GM10847 (cell line): Measurements from ENCODE around the gene HSBP1L1.

Source experiments
- POLR2A ChIP-seq: IDR thresholded peaks from 2 replicates; pipeline ENCODE4 v1.6.1; 2011; ENCODE audit not compliant: insufficient read length; ENCODE audit errors: extremely low read depth

The HSBP1L1 gene

DNA sequence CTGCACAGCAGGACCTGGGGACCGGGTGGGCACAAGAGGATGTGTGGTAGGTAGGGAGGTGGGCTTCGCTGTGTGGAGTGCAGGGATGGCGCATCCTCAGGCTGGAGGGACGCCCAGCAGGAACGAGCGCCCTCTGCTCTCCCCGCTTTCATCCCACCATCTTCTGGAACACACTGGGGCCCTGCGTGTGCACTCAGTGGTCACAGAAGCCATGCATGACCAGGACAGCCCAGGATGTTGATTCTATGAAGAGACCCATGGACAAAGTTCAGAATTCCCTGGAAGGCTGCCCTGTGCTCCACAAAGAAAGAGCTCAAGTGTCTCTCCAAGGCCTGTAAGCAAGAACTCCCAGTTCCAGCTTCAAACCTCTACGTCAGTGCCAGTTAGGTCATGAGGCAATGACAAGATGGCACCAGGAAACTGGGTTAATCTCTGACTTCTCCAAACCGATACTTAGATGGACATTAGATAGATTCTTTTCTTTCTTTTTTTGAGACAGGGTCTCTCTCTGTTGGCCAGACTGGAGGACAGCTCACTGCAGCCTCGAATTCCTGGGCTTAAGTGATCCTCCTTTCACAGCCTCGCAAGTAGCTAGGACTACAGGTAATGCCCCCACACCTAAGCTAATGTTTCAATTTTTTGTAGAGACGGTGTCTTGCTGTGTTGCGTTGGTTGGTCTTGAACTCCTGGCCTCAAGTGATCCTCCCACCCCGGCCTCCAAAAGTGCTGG is 16.4 kb upstream of the HSBP1L1 start:
- TF ChIP-seq POLR2A = no peak

DNA sequence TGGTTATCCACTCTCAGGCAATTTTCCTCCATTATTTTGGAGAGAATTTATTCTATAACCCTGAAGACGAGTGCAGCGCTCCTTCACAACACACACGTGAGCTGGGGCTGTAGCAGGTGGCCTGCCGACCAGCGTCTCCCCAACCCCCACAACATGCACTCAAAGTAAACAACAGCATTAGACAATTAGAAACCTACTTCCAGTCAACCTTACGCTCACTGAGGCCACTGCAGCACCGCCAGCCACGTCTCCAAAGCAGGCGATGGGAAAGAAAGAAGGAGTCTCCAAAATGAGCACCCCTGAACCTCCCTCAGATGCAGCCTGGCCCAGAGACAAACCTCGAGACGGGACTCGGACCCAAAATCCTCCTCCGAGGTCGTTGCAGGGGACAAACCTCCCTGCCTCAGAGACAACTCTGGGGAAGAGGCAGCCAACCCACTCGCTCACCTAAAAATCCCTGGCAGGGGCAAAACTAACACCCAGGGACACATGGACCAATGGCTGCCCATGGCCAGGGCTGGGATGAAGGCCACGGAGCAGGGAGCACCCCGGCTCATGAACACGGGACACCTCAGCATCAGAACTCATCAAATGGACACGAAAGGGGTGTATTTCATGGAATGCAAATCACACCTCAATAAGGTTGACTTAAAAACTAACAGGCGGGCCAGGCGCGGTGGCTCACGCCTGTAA is 15.6 kb upstream of the HSBP1L1 start:
- no peak for TF ChIP-seq POLR2A

DNA sequence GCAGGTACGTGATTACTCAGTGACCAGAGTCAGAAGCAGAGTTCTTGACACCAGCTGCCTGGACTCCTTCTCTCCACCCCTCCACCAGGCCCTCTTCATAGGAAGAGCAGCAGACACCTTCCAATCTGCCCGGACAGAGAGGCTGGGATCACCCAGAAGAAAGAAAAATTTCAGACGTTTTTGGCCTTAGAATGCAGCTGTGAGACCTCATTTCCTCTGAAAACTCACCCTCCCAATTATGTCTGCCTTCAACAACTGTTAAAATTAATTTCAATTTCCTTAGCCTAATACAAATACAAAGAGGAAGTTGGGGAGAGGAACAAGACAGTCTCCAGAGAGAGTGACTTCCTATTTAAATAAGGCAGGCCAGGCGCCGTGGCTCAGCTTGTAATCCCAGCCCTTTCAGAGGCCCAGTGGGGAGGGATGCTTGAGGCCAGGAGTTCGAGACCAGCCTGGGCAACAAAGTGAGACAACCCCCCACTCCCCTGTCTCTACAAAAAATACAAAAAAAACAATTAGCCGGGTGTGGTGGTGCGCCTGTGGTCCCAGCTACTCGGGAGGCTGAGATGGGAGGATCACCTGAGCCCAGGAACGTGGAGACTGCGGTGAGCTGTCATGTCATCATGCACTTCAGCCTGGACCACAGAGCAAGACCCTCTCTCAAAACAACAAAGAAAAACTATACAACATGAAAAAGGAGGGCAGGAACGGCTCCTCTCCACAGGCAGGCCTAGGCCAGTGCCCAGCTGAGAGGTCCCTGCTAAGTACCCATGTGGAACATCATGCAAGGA is 14.6 kb upstream of the HSBP1L1 start:
- TF ChIP-seq POLR2A = no peak

DNA sequence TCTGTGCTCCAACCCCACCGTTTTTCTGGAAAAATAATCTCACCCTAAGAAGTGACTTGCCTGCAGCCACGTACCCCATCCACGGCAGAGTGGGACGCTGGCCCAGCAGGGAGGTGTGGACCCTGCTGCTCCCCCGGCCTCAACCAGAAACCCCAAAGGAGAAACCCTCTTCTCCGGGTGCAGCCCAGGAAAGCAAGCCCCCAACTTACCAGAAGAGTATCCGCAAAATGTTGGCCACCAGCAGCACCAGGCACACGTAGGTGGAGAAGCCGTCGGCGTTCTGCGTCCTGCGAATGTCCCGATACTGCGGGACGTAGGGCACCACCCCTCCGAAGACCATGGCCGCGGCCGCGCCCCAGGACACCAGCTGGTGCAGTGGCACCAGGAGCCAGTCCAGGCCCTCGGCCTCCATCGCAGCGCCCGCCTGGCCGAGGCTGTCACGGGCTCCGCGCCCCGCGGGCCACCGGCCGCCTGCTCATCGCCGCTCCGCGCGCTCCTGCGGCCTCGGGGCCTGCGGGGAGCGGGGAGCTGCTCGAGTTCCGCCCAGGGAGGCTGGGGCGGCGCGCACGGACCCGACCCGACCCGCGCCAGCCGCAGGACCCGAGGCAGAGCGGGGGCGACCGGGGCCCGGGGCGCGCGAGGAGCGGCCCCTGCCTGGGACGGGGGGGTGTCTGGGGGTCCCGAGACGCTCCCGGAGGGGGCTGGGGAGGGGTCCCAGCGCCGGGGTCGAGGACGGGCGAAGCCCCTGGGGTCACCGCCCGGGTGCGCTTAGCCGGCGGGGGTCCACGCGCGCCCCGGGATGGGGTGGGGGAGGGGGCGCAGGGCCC is 13.7 kb upstream of the HSBP1L1 start:
- TF ChIP-seq POLR2A = no peak

DNA sequence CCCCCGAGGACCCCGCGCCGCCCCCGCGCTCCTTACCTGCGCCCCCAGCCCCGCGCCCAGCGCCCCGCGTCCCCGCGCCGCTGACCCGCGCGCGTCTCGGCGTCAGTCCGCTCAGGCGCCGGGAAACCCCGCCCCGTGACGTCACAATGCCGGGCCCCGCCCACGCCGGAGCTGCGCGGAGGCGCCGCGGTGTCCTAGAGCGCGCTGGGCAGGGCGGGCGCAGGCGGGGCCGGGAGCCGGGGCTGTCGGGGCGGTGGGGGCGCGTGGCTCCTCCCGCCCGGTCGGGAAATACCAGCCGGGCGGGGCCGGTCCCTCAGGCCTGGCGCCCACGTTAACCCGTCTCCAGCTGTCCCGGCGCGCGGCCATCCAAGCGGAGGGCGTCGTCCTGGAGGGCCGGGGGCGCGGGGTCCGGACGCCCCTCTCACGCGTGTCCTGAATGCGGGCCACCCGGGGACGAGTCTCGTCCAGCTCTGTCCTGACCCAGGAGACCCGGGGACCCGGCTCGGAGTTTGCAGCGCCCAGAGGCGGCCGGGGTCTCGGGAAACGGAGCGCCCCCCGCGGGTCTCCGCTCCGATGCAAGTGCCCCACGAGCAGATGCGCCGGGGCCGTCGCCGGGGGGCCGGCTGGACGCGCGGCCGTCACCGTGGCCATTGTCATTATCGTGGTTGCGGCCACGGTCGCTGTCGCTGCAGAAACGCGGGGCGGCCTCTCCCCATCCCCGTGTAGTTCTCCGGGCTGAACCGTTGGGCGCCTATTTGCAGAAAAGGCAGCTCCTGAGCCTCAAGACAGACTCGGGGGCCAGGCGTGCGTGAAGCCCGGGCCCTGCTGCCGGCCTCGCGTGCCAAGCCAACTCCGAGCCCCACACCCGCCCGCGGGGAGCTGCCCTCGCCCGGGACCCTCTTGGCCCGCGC is 12.6 kb upstream of the HSBP1L1 start, which contains the start of gene SLC66A2:
TSS of gene SLC66A2 (minus strand) at position 109 of the 911 bp plus-strand sequence. CDS start 727 bp downstream, outside the sequence.
- peak; percentile 47 for TF ChIP-seq POLR2A

DNA sequence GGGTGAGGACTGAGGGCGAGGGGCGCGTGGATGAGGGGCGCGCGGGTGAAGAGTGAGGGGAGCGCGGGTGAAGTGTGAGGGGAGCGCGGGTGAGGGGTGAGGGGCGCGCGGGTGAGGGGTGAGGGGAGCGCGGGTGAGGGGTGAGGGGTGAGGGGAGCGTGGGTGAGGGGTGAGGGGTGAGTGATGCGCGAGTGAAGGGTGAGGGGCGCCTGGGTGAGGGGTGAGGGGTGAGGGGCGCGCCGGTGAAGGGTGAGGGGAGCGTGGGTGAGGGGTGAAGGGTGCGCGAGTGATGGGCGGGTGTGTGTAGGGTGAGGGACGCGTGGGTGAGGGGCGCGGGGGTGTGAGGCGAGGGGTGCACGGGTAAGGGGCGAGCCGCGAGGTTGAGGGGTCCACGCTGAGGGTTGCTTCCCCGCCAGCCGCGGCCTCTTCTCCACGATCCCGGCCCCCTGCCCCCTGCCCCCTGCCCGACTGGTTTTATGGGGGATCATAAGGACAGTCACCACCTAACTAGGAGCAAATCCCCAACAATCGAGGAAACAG is 11.9 kb upstream of the HSBP1L1 start:
- no peak for TF ChIP-seq POLR2A

DNA sequence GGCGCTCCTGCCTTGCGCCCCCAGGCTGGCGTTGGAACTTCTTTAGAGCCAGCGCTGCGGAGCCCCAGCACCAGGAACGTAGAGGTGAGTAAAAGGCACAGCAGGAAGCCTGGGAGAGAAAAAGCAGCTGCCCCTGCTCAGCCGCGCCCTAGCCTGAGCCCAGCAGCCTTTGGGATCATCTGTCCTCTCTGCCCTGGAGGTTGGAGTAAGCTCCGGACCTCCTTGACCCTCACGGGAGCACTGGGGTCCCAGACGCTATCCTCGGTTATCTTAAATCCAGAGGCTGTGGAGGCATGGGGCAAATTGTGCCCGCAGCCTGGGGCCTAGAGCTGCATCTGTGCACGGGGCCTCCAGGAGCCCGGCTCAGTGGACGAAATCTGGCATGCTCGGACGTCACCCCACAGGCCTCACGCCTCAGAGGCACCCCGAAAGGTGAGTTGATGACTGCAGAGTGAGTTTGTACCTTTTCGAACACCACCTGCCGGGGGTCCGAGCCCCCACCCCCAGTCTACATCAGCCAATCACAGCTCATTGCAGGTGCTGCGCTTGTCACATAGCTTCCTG is 11.4 kb upstream of the HSBP1L1 start:
- no peak for TF ChIP-seq POLR2A

DNA sequence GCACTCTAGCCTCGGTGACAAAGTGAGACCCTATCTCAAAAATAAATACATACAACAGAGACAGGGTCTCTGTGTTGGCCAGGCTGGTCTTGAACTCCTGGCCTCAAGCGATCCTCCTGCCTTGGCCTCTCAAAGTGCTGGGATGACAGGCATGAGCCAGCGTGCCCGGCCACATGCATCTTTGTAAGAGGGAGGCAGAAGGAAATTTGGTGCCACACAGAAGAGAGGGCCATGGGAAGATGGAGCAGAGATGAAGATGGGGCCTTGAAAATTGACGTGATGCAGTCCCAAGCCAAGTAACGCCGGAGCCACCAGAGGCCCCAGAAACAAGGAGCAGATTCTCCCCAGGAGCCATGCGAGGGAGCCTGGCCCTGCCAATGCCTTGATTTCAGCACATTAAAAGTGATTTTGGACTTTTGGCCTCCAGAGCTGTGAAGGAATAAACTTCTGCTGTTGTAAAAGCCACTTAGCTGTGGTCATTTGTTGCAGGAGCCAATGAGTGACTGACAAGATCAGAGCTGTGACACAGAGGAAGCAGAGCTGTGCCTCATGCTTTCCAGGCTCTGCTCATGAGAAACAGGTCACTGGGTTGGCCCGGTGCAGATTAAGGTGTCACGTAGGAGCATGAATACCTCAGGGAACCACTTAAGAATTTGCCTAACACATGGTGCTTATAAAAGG is 10.3 kb upstream of the HSBP1L1 start:
- no peak for TF ChIP-seq POLR2A

DNA sequence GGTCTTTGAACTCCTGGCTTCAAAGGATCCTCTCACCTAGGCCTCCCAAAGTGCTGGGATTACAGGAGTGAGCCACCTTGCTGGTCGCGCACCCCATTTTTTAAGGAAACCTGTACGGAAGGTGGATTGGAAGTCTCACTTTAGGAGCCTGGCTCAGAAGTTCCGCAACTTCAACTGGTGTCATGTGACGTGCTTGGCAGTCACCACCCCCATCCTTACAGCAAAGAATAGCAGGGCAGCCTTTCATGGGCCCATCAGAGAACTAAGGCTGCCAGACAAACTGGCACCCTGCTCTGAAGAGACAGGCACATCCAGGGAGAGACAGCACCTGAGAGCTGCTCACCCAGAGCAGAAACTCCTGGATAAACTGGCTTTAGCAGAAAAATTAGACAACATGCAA is 9.7 kb upstream of the HSBP1L1 start:
- TF ChIP-seq POLR2A = no peak

DNA sequence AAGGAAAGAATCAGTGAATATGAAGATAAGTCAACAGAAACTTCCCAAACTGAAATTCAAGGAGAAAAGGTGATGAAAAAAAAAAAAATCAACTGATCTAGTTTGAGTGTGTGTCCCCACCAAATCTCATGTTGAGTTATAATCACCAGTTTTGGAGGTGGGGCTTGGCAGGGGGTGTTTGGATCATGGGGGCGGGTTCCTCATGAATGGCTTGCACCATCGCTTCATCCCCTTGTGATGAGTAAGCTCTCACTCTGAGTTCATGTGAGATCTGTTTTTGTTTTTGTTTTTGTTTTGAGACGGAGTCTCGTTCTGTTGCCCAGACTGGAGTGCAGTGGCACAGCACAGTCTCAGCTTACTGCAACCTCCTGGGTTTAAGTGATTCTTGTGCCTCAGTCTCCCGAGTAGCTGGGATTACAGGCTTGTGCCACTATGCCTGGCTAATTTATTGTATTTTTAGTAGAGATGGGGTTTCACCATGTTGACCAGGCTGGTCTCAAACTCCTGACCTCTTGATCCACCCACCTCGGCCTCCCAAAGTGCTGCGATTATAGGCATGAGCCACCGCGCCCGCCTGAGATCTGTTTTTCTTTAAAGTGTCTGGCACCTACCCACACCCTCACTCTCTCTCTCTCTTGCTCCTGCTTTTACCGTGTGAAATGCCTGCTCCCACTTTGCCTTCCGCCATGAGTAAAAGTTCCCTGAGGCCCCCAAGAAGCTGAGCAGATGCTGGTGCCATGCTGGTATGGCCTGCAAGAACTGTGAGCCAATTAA is 9.0 kb upstream of the HSBP1L1 start:
- no peak for TF ChIP-seq POLR2A

DNA sequence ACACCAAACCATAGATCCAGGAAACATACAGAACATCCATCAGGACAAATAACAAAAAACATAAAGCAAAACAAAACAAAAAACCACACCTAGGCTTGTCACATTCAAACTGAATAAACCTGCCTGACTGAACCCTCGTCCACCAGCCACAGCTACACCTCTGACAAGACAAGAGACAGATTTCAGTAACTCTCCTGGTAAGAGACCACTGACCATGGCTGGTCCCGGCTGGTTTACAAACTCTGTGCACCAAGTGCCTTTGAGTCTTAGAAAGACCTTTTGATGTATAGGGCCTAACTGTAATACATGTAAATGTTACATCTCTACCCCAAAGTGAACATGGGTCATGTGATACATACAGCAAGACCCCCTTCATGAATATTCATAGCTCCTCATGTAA is 8.2 kb upstream of the HSBP1L1 start:
- no peak for TF ChIP-seq POLR2A

DNA sequence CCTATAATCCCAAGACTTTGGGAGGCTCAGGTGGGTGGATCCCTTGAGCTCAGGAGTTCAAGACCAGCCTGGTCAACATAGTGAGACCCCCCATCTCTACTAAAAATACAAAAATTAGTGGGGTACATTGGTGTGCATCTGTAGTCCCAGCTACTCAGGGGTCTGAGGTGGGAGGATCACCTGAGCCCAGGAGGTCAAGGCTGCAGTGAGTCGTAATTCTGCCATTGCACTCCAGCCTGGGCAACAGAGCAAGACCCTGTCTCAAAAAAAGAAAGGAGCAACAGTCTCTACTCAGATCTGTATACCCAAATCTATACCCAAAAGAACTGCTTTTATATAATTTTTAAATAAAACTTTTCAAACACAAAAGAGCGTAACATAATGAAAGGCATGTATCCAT is 5.5 kb upstream of the HSBP1L1 start:
- no peak for TF ChIP-seq POLR2A
